Thymus (tissue), 11 donors: ENCODE data around the gene ASCC1. TPM values are rescaled to one million over a fixed set of nuclear protein-coding genes. Genes with fewer than 3 reads are reported as not detected.
"Not testable (repeated sequence)": the region's sequence is repeated elsewhere in the genome, so short reads cannot be mapped to it uniquely, and the experiment has no call there.

ENCODE experiments used
- DNase-seq, 9 donors: peaks; one replicate each; pipeline ENCODE4 v3.0.0-alpha.2; 2013; ENCODE audit warnings: low spot score in 9 of 9, low read depth in 6 of 9, missing footprints in 1 of 9
- H3K27ac ChIP-seq, 2 donors: one replicate each; pipeline ENCODE4 v1.5.1; 2013; ENCODE audit warnings: control low read depth in 1 of 2, low read depth in 1 of 2, low read length in 1 of 2, mild to moderate bottlenecking in 1 of 2, moderate library complexity in 1 of 2
- H3K27me3 ChIP-seq, 2 donors: one replicate each; pipeline ENCODE4 v1.5.1; 2013; ENCODE audit warnings: low read length in 1 of 2; ENCODE audit not compliant: control insufficient read depth in 2 of 2, insufficient read depth in 1 of 2
- H3K36me3 ChIP-seq, 2 donors: one replicate each; pipeline ENCODE4 v1.5.1; 2013; ENCODE audit warnings: low read length in 1 of 2, mild to moderate bottlenecking in 1 of 2, moderate library complexity in 1 of 2; ENCODE audit not compliant: control insufficient read depth in 2 of 2, insufficient read depth in 2 of 2
- H3K4me1 ChIP-seq, 2 donors: one replicate each; pipeline ENCODE4 v1.5.1; 2013; ENCODE audit warnings: low read length in 2 of 2; ENCODE audit not compliant: control insufficient read depth in 2 of 2, insufficient read depth in 2 of 2
- H3K4me3 ChIP-seq, 2 donors: one replicate each; pipeline ENCODE4 v1.5.1; 2013; ENCODE audit warnings: low read length in 2 of 2, control low read depth in 1 of 2, mild to moderate bottlenecking in 1 of 2
- H3K9me3 ChIP-seq, 2 donors: one replicate each; pipeline ENCODE4 v1.5.1; 2013; ENCODE audit warnings: low read length in 1 of 2, mild to moderate bottlenecking in 1 of 2; ENCODE audit not compliant: control insufficient read depth in 2 of 2, insufficient read depth in 1 of 2
- WGBS: extraction: QIAGEN DNeasy Blood & Tissue Kit; methylation state at CpG from one replicate; pipeline ENCODE4 v1.1.7; 2013; 5-methylcytosine and 5-hydroxymethylcytosine counted together
- polyA plus RNA-seq: library from polyadenylated mRNA; stranded (reverse); fragments of 200-250 nt; gene quantifications from one replicate; pipeline ENCODE4 v1.2.3, GENCODE V29; 2013
- total RNA-seq: library from RNA; stranded (reverse); fragments of 120-200 nt; gene quantifications from one replicate; pipeline ENCODE4 v1.2.4, GENCODE V29; 2013
- donor health status: healthy.

The ASCC1 gene
- total and polyA plus RNA-seq, 2 donors: 22.1 to 29.7 TPM

DNA sequence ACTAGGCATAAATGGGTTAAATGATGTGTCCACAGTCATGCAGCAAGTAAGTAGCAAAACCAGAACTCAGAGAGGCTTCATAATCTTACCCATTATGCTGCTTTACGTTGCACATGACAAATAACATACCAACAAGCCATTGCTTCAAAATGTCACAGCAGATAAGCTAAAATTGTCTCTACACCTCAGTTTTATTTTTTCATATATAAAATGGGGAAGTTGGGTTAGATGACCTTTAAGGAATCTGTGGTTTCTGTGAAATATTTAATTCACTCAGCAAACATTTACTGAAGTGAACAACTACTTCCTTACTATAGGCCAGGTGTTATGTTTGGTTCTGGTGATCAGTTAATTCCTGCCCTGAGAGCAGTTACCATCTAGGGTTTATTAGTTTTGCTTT lies 2.2 kb upstream of the ASCC1 start:
- DNase-seq: peak in 2 of 9 donors; percentile 23 to 41
- H3K27ac ChIP-seq: peak overlapping the region; percentile 88 to 96
- H3K4me1 ChIP-seq: peaks cover 25 to 46% of the 10 kb centered on the region in 2 donors
- peak overlapping the region; percentile 26 to 47 for H3K4me3 ChIP-seq
- no peaks in the 10 kb centered on the region for H3K27me3 ChIP-seq
- H3K36me3 ChIP-seq: peaks cover 5 to 17% of the 10 kb centered on the region in 2 donors
- H3K9me3 ChIP-seq: no peaks in the 10 kb centered on the region
- WGBS: 7% methylated on average over 1 of the region's 1 CpG

DNA sequence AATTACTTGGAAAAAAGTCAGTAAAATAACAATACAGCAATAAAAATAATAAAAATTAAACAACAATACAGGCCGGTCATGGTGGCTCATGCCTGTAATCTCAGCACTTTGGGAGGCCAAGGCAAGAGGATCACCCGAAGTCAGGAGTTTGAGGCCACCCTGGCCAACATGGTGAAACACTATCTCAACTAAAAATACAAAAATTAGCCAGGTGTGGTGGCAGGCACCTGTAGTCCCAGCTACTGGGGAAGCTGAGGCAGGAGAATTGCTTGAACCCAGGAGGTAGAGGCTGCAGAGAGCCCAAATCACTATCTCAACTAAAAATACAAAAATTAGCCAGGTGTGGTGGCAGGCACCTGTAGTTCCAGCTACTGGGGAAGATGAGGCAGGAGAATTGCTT lies 4.2 kb downstream of the ASCC1 start:
- not testable (repeated sequence) for H3K27me3 ChIP-seq, H3K4me3 ChIP-seq, H3K27ac ChIP-seq, DNase-seq, H3K9me3 ChIP-seq
- Histone ChIP-seq H3K36me3 (peaks cover 23 to 34% of the 10 kb centered on the region in 2 donors), H3K4me1 (peaks cover 13 to 18% of the 10 kb centered on the region in 2 donors)
- over 99% methylated on average over 2 of the region's 2 CpGs for WGBS

DNA sequence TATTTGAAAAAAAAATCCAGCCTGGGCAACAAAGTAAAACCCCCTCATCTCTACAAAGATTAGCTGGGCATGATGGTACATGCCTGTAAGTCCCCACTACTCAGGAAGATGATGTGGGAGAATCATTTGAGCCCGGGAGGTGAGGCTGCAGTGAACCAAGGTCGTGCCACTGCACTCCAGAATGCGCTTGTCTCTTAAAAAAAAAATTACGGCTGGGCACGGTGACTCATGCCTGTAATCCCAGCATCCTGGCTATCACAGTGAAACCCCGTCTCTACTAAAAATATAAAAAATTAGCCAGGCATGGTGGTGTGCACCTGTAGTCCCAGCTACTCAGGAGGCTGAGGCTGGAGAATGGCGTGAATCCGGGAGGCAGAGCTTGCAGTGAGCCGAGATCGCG lies 4.7 kb downstream of the ASCC1 start:
- H3K4me1 ChIP-seq: peaks cover 11 to 15% of the 10 kb centered on the region in 2 donors
- not testable (repeated sequence) for H3K9me3 ChIP-seq, H3K27ac ChIP-seq, H3K4me3 ChIP-seq, H3K27me3 ChIP-seq, DNase-seq
- H3K36me3 ChIP-seq: peaks cover 27 to 38% of the 10 kb centered on the region in 2 donors
- 96% methylated on average over 11 of the region's 11 CpGs for WGBS

DNA sequence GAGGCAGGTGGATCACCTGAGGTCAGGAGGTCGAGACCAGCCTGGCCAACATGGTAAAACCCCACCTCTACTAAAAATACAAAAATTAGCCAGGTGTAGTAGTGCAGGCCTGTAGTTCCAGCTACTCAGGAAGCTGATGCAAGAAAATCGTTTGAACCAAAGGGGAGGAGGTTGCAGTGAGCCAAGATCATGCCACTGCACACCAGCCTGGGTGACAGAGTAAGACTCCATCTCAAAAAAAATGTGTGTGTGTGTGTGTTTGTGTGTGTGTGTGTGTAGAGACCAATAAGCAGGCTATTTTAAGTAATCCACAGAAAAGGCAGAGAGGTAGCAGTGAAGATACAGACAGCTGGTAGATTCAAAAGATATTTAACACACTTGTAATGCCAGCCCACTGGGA lies 7.5 kb downstream of the ASCC1 start:
- H3K27me3 ChIP-seq, DNase-seq, H3K9me3 ChIP-seq, H3K4me1 ChIP-seq, H3K4me3 ChIP-seq, H3K27ac ChIP-seq: not testable (repeated sequence)
- WGBS: 64% methylated on average over 2 of the region's 2 CpGs
- peaks cover 27 to 43% of the 10 kb centered on the region in 2 donors for H3K36me3 ChIP-seq

DNA sequence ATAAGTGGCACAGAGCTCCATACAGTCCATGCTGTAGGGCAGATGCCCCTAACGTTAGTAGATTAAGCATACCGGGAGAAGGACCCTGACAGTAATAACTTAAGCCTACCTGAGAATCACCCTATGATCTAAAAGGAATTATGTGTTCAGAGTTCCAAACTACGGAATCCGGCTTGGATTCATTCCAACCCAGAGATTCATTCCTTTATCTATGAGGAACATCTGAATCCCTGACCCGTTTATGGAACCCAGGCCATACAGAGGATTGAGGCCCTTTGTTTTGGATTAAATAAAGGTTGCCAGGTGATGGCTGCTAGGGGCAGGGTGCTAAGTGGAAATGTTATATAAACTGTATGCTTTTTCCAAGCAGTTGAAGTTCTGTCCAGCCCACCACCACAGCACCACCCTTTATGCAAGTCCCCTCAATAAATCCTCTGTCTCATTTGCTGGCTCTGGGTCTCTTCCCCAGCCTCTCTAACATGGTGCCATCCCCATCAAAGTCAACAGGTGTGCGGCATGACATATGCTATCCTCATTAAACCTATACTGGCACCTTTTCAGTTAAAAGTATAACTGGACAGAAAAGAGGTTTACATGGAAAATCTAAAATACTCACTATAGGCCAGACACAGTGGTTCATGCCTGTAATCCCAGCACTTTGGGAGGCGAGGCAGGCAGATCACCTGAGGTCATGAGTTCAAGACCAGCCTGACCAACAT lies 9.4 kb downstream of the ASCC1 start:
- peaks cover 3 to 5% of the 10 kb centered on the region in 2 donors for H3K4me1 ChIP-seq
- peaks cover 26 to 48% of the 10 kb centered on the region in 2 donors for H3K36me3 ChIP-seq
- no peaks in the 10 kb centered on the region for H3K27me3 ChIP-seq
- H3K4me3 ChIP-seq: no peak overlapping the region
- DNase-seq: no peak
- no peak overlapping the region for H3K27ac ChIP-seq
- no peaks in the 10 kb centered on the region for H3K9me3 ChIP-seq
- WGBS: 98% methylated on average over 7 of the region's 7 CpGs

DNA sequence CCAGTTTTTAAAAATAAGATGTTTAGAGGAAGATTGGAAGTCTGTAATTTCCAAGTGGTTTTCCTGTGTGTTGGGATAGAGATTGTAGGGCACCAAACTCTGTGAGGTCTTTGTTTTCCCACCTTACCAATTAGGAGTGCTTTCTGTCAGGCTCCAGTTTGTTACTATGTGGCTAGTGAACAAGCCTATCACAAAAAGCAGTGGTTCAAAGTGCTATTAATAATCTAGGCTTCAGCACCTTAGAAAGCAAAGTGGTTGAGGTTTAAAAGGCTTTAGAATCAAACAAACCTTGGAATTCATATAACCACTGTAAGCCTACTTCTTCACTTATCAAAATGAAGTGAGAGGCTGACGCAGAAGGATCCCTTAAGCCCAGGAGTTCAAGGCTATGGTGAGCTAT lies 11.4 kb downstream of the ASCC1 start:
- 98% methylated on average over 1 of the region's 1 CpG for WGBS
- Histone ChIP-seq H3K36me3 (peaks cover 23 to 42% of the 10 kb centered on the region in 2 donors), H3K27me3 (no peaks in the 10 kb centered on the region), H3K27ac (no peak overlapping the region), H3K9me3 (no peaks in the 10 kb centered on the region), H3K4me3 (no peak overlapping the region), H3K4me1 (peaks cover 3 to 5% of the 10 kb centered on the region in 2 donors)
- DNase-seq: no peak

DNA sequence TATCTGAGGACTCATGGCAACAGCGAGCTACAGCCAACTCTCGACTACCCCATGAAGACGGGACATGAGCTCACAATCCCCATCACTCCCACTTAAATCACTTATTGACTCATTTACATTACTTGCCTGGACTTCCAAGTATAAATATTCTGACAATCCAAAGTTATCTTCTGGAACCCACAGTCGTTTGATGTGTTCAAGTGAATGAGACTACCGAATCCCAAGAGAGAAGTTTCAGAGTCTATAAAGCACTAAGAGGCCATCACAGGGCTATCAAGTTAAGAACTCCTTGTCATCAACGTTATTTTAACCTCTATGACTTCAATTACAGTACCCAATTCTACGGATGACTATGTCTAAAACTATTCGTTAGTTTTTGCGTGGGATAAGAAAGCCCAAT lies 11.8 kb downstream of the ASCC1 start:
- Histone ChIP-seq H3K9me3 (no peaks in the 10 kb centered on the region), H3K4me3 (no peak overlapping the region), H3K36me3 (peaks cover 19 to 39% of the 10 kb centered on the region in 2 donors), H3K4me1 (peaks cover 3 to 5% of the 10 kb centered on the region in 2 donors), H3K27ac (no peak overlapping the region), H3K27me3 (no peaks in the 10 kb centered on the region)
- 96% methylated on average over 9 of the region's 9 CpGs for WGBS
- DNase-seq: no peak

DNA sequence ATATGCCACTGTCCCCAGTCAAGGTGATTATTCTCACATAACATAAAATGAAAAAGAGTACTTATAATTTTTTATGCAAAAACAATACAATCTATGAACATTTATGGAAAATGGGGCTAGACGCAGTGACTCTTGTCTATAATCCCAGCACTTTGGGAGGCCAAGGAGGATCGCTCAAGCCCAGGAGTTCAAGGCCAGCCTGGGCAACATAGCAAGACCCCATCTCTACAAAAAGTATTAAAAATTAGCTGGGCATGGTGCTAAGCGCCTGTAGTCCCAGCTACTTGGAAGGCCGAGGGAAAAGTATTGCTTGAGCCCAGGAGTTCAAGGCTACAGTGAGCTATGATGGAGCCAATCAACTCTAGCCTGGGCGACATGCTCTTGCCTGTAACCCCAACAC lies 14.8 kb downstream of the ASCC1 start:
- no peak overlapping the region for H3K27ac ChIP-seq
- no peaks in the 10 kb centered on the region for H3K27me3 ChIP-seq
- WGBS: 82% methylated on average over 5 of the region's 5 CpGs

DNA sequence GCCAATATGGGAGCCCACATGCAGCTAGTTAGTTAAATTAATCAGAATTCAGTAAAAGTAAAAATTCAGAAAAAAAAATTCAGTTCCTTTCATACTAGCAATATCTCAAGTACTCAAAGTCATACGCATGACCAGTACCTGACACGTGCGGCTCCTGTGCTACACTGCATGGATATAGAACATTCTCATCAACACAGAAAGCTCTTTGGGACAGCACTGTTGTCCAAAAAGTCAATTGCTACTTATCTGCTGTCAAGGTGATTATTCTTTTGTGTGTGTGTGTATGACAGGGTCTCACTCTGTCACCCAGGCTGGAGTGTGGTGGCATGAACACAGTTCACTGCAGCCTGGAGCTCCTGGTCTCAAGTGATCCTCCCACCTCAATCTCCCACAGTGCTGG lies 15.2 kb downstream of the ASCC1 start:
- Histone ChIP-seq H3K9me3 (no peaks in the 10 kb centered on the region), H3K4me1 (no peaks in the 10 kb centered on the region), H3K4me3 (no peak overlapping the region), H3K27ac (no peak overlapping the region), H3K27me3 (no peaks in the 10 kb centered on the region), H3K36me3 (peaks cover 21 to 30% of the 10 kb centered on the region in 2 donors)
- no peak for DNase-seq
- 97% methylated on average over 3 of the region's 3 CpGs for WGBS

More for the DNA sequence above, 14.8 kb downstream of the ASCC1 start:
- Histone ChIP-seq H3K9me3 (no peaks in the 10 kb centered on the region), H3K4me3 (no peak overlapping the region), H3K36me3 (peaks cover 21 to 30% of the 10 kb centered on the region in 2 donors), H3K4me1 (no peaks in the 10 kb centered on the region)
- DNase-seq: no peak
